ENCODE results near the gene PRKCE. TPM values are rescaled to one million over a fixed set of nuclear protein-coding genes. Genes with fewer than 3 reads are reported as not detected.
A peak's percentile ranks its signal among the peaks of the same experiment; 100 is the strongest.

PRKCE gene
- total and polyA plus RNA-seq, 2 of the 8 experiments (the other 6 are each of a cell fraction or from before 2014, with no cell fraction given) = 0.54 to 2.1 TPM

DNA sequence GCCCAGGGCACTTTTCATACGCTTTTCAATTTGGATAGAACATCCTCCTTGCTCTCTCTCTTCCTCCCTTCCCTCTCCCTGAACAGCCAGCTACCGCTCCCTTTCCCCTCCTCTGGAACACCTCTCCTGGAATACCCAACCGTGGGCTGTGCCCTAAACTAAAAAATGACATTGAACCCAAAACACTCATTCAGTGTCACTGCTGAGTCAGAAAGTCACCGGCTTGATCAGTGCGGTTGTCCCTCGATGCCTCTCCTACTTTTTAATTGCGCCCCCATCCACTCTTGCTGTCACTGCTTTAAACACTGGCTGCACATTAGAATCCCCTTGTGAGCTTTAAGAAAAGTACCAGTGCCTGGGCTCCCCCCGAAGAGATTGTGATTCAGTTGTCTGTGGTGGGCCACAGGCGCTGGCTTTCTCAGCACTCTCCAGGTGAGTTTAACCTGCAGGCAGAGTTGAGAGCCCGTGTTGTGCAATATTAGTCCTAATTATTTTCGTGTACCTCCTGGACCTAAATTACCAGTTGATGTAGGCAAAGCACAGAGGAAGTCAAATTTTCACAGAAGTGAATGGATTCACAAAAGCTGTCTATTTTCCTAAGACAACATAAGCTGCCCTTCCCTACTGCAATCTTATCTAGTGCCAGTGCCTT is 302.0 kb downstream of the PRKCE start:
- ChIA-PET CTCF (ENCODE audit: partially characterized antibody) (no interaction called here), POLR2A (ENCODE audit: partially characterized antibody) (no interaction called here)
- Histone ChIP-seq H3K23ac (ENCODE audit: insufficient read length) (no peak overlapping the region), H3K79me1 (ENCODE audit: low read depth, low read length) (no peaks in the 10 kb centered on the region), H2BK15ac (ENCODE audit: low read length) (no peak overlapping the region), H3K56ac (replicated peaks; ENCODE audit: insufficient read length, low read depth, low read length) (no peak overlapping the region), H2BK5ac (ENCODE audit: low read depth, low read length) (no peak overlapping the region), H2BK12ac (ENCODE audit: low read depth, low read length) (no peak overlapping the region), H3K36me3 (ENCODE audit: control insufficient read depth in 2 of 4, insufficient read depth in 4 of 4, low read length in 3 of 4) (no peaks in the 10 kb centered on the region), H3K4me1 (replicated peaks in 1 of 4; ENCODE audit: control insufficient read depth in 3 of 4, insufficient read depth in 4 of 4, low read length in 3 of 4) (no peaks in the 10 kb centered on the region), H2AFZ (ENCODE audit: low read length) (no peak overlapping the region), H4K5ac (ENCODE audit: insufficient read length, low read depth, low read length) (no peak overlapping the region), H3K27ac (ENCODE audit: low read depth, low read length) (no peak overlapping the region), H3K9me3 (ENCODE audit: insufficient read depth in 2 of 2, low read depth in 1 of 2, low read length in 1 of 2) (no peaks in the 10 kb centered on the region), H3K4me2 (ENCODE audit: insufficient read depth in 1 of 2, low read depth in 2 of 2, low read length in 2 of 2) (no peak overlapping the region), H4K91ac (replicated peaks; ENCODE audit: insufficient read length, low read length) (no peak overlapping the region), H3K9ac (replicated peaks in 1 of 4; ENCODE audit: extremely low read depth in 1 of 4, low read depth in 3 of 4, low read length in 3 of 4) (no peak overlapping the region), H3K4me3 (ENCODE audit: extremely low read depth in 1 of 4, insufficient read depth in 2 of 4, low read depth in 3 of 4, low read length in 4 of 4) (no peak overlapping the region), H3K18ac (ENCODE audit: extremely low read depth, low read length) (no peak overlapping the region), H3K23me2 (ENCODE audit: low read depth, low read length) (no peaks in the 10 kb centered on the region), H2BK120ac (replicated peaks; ENCODE audit: low read depth, low read length) (no peak overlapping the region), H4K8ac (ENCODE audit: extremely low read depth, insufficient read depth, low read length) (no peak overlapping the region), H3K27me3 (replicated peaks in 1 of 4; ENCODE audit: control insufficient read depth in 3 of 4, extremely low read depth in 1 of 4, insufficient read depth in 3 of 4, low read length in 3 of 4) (no peaks in the 10 kb centered on the region), H2AK5ac (ENCODE audit: low read depth, low read length) (0 out of 2 replicates have a peak overlapping the region, but pooled peaks have one; percentile 5), H2BK20ac (ENCODE audit: low read length) (no peak overlapping the region), H4K20me1 (replicated peaks in 1 of 2; ENCODE audit: control insufficient read depth in 1 of 2, insufficient read depth in 2 of 2, low read length in 2 of 2) (no peaks in the 10 kb centered on the region), H3K4ac (replicated peaks; ENCODE audit: insufficient read length, low read depth, low read length) (no peak overlapping the region), H3K14ac (ENCODE audit: insufficient read length) (no peak overlapping the region), H3K79me2 (ENCODE audit: control insufficient read depth in 1 of 2, insufficient read depth in 2 of 2, low read length in 2 of 2) (no peaks in the 10 kb centered on the region)
- WGBS, 2 experiments (ENCODE audit: extremely low coverage in 1 of 2, insufficient coverage in 1 of 2, insufficient read length in 1 of 2, insufficient replicate concordance in 2 of 2, low coverage in 1 of 2, low lambda C conversion rate in 2 of 2, missing lambda C conversion rate in 1 of 2) = 91% methylated on average over 11 of the region's 11 CpGs; no CpG with 5 or more reads in 1 of the 2 experiments
- DNase-seq (ENCODE audit: low read depth in 1 of 2, low spot score in 2 of 2) (no peak), FAIRE-seq (no peak)
- TF ChIP-seq SP1 (IDR thresholded peaks at IDR 0.05; ENCODE audit: low read depth, low read length) = no peak
- no peak for TF ChIP-seq RBBP5 (IDR thresholded peaks at IDR 0.05; ENCODE audit: borderline replicate concordance, low read depth, low read length)
- TF ChIP-seq CEBPB (IDR thresholded peaks at IDR 0.05; ENCODE audit: low read depth, low read length) = peak; percentile 54; the same call in 1 of the 2 replicates
